Skeletal muscle satellite cell (primary cell): ENCODE results near the gene CNP.

Source experiments
- H3K27me3 ChIP-seq: 2 replicates; pipeline ENCODE4 v1.7.0; 2013; ENCODE audit warnings: low read length; ENCODE audit not compliant: control insufficient read depth, insufficient read depth
- H3K36me3 ChIP-seq: 2 replicates; pipeline ENCODE4 v1.7.0; 2013; ENCODE audit warnings: mild to moderate bottlenecking, control low read depth, low read length; ENCODE audit not compliant: insufficient read depth
- H3K4me1 ChIP-seq: 2 replicates; pipeline ENCODE4 v1.7.0; 2013; ENCODE audit warnings: low read length; ENCODE audit not compliant: control insufficient read depth, insufficient read depth
- H3K4me2 ChIP-seq: 2 replicates; pipeline ENCODE4 v1.7.0; 2013; ENCODE audit warnings: mild to moderate bottlenecking, low read length
- H3K4me3 ChIP-seq: 2 replicates; pipeline ENCODE4 v1.7.0; 2013; ENCODE audit warnings: low read length
- H3K9ac ChIP-seq: 2 replicates; pipeline ENCODE4 v1.7.0; 2013; ENCODE audit warnings: mild to moderate bottlenecking, low read depth, low read length, moderate library complexity
- H3K9me3 ChIP-seq: replicated peaks from 2 replicates; pipeline ENCODE4 v1.7.0; 2013; ENCODE audit warnings: mild to moderate bottlenecking, control low read depth, low read length

CNP gene

DNA sequence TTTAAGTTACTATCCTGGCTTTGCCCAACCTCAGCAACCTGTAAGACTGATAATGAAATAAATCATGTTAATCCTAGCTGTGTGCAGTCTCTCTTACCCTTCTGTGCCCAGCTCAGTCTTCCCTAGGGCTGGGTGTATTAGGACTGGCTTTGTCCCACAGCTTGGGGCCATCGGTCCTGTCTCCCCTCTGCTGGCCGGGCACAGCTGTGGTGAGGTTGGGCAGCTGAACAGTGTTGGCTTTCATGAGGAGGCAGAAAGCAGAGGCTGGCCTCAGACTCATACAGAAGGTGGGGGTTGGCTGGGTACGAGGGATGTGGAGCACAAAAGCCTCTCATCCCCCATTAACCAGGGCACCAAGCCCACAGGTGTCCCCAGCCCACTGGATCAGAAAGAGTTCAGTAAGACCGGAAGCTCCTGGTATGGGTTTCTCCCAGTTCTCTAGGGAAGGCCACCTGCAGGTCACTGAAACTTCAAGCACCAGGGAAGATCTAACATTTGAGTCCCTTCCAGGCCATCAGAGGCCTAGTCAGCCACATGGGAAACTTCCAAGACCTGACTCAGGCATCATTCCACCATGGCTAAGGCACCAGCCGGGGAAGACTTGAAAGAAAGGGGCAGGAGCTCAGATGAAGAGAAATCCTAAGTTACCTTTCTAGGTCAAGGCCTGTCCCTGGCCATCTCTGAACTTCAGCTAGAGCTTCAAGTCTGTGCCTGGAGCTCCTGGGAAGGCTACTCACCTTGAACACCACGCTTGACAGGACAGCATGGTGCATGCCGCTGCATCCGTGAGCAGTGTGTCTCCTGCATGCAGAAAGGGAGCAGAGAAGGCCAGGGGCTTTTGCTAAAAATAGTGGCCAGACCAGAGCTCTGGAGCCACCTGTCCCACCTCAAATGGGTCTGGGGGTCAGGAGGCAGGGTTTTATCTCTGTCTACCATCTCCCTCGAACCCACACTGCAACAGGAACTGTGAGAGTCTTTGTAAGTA, 8.8 kb downstream of the CNP start:
- Histone ChIP-seq H3K9ac (no peak overlapping the region), H3K27me3 (no peaks in the 10 kb centered on the region), H3K36me3 (peaks cover 81% of the 10 kb centered on the region), H3K9me3 (no peaks in the 10 kb centered on the region), H3K4me3 (no peak overlapping the region), H3K4me2 (no peak overlapping the region), H3K4me1 (peaks cover 29% of the 10 kb centered on the region)

DNA sequence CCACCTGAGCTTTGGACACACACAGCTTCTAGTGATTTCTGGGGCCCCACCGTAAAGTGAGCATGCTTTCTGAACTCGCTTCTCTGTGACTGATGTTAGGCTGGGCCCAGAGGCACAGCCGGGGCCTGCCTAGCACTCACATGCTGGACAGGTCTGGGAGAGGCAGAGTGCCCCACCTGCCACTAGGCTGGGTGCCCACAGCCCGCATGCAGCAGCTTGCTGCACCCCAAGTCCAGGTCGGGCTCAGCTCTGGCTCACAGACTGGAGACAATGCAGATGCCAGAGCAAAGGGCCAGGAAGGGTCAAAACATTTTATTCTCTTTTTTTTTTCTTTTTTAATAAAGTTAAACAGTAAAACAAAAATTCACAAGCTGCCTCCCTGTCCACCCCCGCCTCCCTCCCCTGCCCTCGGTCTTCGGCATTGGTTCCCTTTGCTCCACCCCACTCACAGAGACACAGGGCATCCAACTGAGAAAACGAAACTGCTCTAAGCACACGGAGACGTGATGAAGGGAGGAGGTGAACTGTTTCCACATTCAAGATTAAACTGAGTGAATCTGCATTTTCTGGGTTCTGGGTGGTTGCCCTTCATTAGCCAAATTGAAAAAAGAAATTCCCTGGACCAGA, 9.7 kb downstream of the CNP start:
- no peak overlapping the region for H3K4me3 ChIP-seq
- H3K4me2 ChIP-seq, result peak overlapping the region; percentile 30
- peak overlapping the region; percentile 36 for H3K9ac ChIP-seq
- peaks cover 84% of the 10 kb centered on the region for H3K36me3 ChIP-seq
- no peaks in the 10 kb centered on the region for H3K9me3 ChIP-seq
- no peaks in the 10 kb centered on the region for H3K27me3 ChIP-seq
- peaks cover 29% of the 10 kb centered on the region for H3K4me1 ChIP-seq

DNA sequence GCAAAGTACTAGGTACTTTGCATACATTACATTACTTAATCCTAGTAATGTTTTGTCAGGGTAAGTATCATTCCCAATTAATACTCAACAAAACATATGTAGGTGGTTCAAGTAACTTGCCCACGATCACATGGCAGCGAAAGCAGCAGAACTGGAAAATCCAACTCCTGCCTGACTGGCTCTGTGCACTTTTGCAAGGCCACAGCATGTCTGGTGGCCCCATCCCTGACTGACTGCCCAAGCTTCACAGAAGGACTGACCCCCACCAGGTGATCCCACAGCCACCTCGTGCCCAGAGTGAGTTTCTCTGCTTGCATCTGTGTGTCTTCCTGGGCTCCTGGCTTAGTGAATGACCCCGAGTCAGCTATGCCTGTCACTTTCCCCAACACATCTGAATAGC, 11.4 kb downstream of the CNP start:
- Histone ChIP-seq H3K9me3 (no peaks in the 10 kb centered on the region), H3K27me3 (no peaks in the 10 kb centered on the region), H3K36me3 (peaks cover 83% of the 10 kb centered on the region), H3K4me1 (peaks cover 25% of the 10 kb centered on the region), H3K4me3 (no peak overlapping the region), H3K4me2 (no peak overlapping the region), H3K9ac (no peak overlapping the region)

DNA sequence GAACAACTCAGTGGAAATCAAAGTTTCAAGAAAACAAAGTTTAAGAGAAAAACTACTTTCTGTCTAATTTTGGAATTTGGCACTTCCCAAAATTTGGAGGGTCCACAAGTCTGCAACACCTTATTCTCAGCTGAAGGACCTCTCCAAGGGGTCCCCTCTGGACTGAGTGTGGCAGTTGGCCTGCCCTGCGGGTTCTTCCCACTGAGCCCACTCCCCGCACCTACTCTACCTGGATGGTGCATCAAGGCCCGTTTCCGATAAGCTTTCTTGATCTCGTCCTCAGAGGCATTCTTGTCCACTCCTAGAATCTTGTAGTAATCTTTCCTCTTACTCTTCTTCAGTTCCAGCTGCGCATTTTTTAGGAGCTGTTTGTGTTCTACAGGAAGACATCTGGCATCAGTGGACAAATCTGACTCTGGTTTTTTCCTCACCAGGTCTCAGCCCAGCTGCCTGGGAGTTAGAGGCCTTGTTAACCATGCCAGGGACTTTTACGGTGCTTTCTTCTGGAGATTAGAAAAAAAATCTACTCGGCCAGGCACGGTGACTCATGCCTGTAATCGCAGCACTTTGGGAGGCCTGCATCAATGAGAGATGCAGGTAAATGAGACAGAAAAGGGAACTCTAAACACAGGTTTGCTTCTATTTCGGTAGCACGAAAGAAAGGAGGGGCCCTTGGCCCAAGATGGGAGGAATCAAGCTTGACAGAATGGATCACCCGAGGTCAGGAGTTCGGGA, 15.6 kb downstream of the CNP start:
- H3K9ac ChIP-seq, result no peak overlapping the region
- H3K9me3 ChIP-seq, result no peaks in the 10 kb centered on the region
- no peak overlapping the region for H3K4me2 ChIP-seq
- no peaks in the 10 kb centered on the region for H3K27me3 ChIP-seq
- peaks cover 2% of the 10 kb centered on the region for H3K4me1 ChIP-seq
- H3K36me3 ChIP-seq, result peaks cover 76% of the 10 kb centered on the region
- no peak overlapping the region for H3K4me3 ChIP-seq

DNA sequence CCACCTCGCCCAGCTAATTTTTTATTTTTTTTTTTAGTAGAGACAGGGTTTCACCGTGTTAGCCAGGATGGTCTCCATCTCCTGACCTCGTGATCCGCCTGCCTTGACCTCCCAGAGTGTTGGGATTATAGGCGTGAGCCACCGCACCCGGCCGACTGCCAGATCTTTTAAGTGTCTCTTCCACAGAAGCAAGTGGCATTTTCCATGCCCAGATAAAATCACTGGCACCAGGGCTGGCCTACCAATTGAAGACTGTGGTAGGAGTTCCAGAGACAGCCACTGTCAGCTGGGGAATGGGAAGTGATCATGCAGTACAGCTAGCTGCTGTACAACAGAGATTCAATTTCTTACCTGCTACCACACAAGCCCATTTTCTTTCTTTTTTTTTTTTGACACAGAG, 17.9 kb downstream of the CNP start:
- H3K36me3 ChIP-seq, result peaks cover 84% of the 10 kb centered on the region
- H3K4me2 ChIP-seq, result no peak overlapping the region
- H3K9ac ChIP-seq, result no peak overlapping the region
- no peaks in the 10 kb centered on the region for H3K9me3 ChIP-seq
- no peak overlapping the region for H3K4me3 ChIP-seq
- peaks cover 2% of the 10 kb centered on the region for H3K4me1 ChIP-seq
- no peaks in the 10 kb centered on the region for H3K27me3 ChIP-seq

DNA sequence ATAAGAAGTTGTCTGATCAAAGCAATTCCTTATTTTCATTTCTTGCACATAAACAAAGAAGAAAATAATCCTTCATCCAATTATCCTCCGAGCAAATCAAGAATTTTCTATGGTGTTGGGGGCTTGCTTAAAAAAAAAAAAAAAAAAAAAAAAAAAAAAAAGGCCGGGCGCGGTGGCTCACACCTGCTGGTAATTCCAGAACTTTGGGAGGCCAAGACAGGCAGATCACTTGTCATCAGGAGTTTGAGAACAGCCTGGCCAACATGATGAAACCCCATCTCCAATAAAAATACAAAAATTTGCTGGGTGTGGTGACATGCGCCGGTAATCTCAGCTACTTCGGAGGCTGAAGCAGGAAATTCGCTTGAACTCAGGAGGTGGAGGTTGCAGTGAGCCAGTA, 19.3 kb downstream of the CNP start:
- Histone ChIP-seq H3K36me3 (peaks cover 87% of the 10 kb centered on the region), H3K9me3 (no peaks in the 10 kb centered on the region)

DNA sequence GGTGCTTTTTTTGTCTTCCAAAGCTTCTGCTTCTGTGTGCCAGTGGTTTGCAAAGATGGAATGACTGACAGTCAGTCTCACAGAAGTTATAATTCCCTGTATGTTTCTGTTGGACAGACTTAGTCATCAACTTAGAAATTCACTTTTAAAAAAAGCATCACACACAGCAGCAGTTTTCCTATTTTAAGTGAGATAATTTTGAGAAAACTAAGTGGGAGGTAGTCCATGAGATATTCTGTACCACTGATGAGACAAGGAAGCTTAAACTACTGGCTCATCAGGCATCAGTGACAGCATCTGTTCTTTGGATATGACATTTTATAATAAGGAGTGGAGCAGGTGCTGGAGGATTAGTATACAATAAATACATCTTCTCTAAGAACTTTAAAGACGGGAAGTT, 20.0 kb downstream of the CNP start:
- Histone ChIP-seq H3K9ac (no peak overlapping the region), H3K9me3 (no peaks in the 10 kb centered on the region), H3K4me2 (no peak overlapping the region), H3K4me1 (peaks cover 2% of the 10 kb centered on the region), H3K27me3 (no peaks in the 10 kb centered on the region), H3K36me3 (peaks cover 89% of the 10 kb centered on the region), H3K4me3 (no peak overlapping the region)

More for the DNA sequence above, 19.3 kb downstream of the CNP start:
- Histone ChIP-seq H3K9ac (no peak overlapping the region), H3K27me3 (no peaks in the 10 kb centered on the region), H3K4me3 (no peak overlapping the region), H3K4me2 (no peak overlapping the region), H3K4me1 (peaks cover 2% of the 10 kb centered on the region)

DNA sequence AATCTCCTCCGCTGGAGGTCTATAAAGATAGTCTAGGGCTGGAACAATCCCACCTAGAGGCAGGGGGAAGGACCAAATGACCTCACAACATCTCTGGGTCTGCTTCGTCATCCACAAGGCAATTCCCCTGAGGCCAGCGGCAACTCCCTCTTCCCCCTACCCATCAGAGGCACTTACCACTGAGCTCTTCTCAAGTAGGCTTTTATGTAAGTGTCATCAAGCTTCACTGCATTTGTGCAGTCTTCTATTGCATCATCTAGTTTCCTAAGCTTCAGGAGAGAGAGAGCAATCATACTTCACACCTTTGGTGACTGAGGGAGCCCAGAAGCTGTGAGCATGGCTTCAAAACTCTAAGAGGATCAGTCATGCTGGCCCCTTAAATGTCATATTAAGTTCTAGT, 21.0 kb downstream of the CNP start:
- H3K36me3 ChIP-seq, result peaks cover 84% of the 10 kb centered on the region
- no peaks in the 10 kb centered on the region for H3K9me3 ChIP-seq
- no peaks in the 10 kb centered on the region for H3K27me3 ChIP-seq
- peaks cover 10% of the 10 kb centered on the region for H3K4me1 ChIP-seq
- H3K4me2 ChIP-seq, result no peak overlapping the region
- no peak overlapping the region for H3K4me3 ChIP-seq
- H3K9ac ChIP-seq, result no peak overlapping the region

DNA sequence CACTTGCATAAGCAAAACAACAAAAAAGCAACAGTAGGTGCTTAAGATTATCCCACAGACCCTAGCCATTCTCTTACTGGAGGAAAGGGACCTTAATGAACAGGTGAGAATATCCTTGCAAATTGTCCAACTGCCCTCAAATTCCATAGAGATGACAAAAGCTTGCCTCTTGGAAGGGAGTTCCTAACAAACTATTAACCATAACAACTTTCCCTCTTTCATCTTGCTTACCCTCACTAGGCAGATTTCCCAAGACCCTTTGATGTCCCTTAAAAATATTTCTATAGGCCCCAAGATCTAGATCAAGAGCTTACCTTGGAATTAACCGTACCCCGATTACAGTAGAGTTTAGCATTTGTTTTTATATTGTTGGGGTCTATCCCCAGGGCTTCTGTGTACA, 21.8 kb downstream of the CNP start:
- peaks cover 85% of the 10 kb centered on the region for H3K36me3 ChIP-seq
- H3K9ac ChIP-seq, result no peak overlapping the region
- no peaks in the 10 kb centered on the region for H3K9me3 ChIP-seq
- H3K4me1 ChIP-seq, result peaks cover 14% of the 10 kb centered on the region
- H3K27me3 ChIP-seq, result no peaks in the 10 kb centered on the region
- no peak overlapping the region for H3K4me3 ChIP-seq
- no peak overlapping the region for H3K4me2 ChIP-seq

GRCh38 chr17:41989702-41990419, 23.3 kb downstream of the CNP start:
- peaks cover 84% of the 10 kb centered on the region for H3K36me3 ChIP-seq
- peaks cover 14% of the 10 kb centered on the region for H3K4me1 ChIP-seq
- no peaks in the 10 kb centered on the region for H3K27me3 ChIP-seq
- no peak overlapping the region for H3K4me3 ChIP-seq
- H3K4me2 ChIP-seq, result no peak overlapping the region
- H3K9ac ChIP-seq, result no peak overlapping the region
- H3K9me3 ChIP-seq, result no peaks in the 10 kb centered on the region

- peak overlapping the region; percentile 46 for H3K4me2 ChIP-seq
- H3K9me3 ChIP-seq, result no peaks in the 10 kb centered on the region
- H3K9ac ChIP-seq, result no peak overlapping the region
- peaks cover 85% of the 10 kb centered on the region for H3K36me3 ChIP-seq
- peaks cover 31% of the 10 kb centered on the region for H3K4me1 ChIP-seq
- H3K27me3 ChIP-seq, result no peaks in the 10 kb centered on the region
- H3K4me3 ChIP-seq, result no peak overlapping the region
Observed at GRCh38 chr17:41992576-41992975, 26.0 kb downstream of the CNP start.
